Measurements from ENCODE around the gene CYB5B. TPM values are rescaled to one million over a fixed set of nuclear protein-coding genes. Genes with fewer than 3 reads are reported as not detected.
A peak's percentile ranks its signal among the peaks of the same experiment; 100 is the strongest.

CYB5B gene
- total RNA-seq, 1 donor from 2014 or later, result 46.3 TPM

DNA sequence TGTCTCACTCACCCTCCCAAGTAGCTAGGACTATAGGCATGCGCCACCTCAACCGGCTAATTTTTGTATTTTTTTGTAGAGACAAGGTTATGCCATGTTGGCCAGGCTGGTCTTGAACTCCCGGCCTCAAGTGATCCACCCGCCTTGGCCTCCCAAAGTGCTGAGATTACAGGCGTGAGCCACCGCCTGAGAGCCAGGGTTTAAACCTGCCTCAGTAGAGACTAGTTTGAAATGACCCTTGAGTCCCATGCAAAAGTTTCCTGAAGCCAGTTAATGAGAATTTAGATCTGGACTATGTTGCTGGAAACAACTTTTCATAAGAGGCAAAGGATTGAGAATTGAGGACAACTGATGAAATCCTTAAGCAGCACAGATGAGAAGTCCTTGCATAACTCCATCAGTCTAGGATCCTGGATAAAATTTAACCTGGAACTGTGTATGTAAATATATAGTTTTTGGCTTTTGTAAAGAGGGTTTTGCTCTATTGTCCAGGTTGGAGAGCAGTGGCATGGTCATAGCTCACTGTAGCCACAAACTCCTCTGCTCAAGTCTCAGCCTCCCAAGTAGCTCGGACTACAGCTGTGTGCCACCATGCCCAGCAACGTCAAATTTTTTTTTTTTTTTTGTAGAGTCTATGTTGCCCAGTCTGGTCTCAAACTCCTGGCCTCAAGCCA lies 43.2 kb downstream of the CYB5B start:
- no peaks in the 10 kb centered on the region for H3K27me3 ChIP-seq (ENCODE audit: control insufficient read depth, insufficient read depth, low read length)
- H3K36me3 ChIP-seq (ENCODE audit: control insufficient read depth, insufficient read depth, low read length), result no peaks in the 10 kb centered on the region
- DNase-seq (ENCODE audit: low read depth), result no peak
- no peak overlapping the region for H3K4me3 ChIP-seq (ENCODE audit: low read depth, low read length)
- TF ChIP-seq, protein P1, sequence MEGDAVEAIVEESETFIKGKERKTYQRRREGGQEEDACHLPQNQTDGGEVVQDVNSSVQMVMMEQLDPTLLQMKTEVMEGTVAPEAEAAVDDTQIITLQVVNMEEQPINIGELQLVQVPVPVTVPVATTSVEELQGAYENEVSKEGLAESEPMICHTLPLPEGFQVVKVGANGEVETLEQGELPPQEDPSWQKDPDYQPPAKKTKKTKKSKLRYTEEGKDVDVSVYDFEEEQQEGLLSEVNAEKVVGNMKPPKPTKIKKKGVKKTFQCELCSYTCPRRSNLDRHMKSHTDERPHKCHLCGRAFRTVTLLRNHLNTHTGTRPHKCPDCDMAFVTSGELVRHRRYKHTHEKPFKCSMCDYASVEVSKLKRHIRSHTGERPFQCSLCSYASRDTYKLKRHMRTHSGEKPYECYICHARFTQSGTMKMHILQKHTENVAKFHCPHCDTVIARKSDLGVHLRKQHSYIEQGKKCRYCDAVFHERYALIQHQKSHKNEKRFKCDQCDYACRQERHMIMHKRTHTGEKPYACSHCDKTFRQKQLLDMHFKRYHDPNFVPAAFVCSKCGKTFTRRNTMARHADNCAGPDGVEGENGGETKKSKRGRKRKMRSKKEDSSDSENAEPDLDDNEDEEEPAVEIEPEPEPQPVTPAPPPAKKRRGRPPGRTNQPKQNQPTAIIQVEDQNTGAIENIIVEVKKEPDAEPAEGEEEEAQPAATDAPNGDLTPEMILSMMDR (IDR thresholded peaks at IDR 0.05; ENCODE audit: insufficient read depth, low read length, poor library complexity, severe bottlenecking), result no peak

DNA sequence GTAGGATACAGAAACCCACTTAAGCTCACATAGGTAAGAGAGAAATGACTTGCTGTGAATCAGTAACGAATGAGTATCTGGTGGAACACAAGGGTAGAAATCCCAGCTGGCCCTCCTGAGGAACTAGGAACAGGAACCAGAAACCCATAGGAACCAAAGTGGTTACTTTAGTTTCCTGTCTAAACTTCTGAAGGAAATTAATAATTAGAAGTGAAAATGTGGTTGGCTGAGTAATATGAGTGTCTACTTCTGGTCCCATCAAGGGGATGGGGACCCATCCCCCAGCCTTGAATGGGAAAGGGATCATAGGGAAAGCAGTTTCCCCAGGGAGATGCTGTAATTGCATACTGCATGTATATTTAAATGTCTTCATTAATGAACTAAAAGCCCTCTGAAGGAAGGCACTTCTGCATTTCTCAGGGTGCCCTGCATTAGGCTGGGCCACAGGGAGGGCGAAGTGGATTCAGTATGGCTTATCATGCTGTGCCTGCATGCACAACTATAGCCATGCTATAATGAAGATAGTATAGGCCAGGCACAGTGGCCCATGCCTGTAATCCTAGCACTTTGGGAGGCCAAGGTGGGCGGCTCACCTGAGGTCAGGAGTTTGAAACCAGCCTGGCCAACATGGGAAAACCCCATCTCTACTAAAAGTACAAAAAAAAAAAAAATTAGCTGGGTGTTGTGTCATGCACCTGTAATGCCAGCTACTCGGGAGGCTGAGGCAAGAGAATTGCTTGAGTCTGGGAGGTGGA lies 45.6 kb downstream of the CYB5B start:
- Histone ChIP-seq H3K27me3 (ENCODE audit: control insufficient read depth, insufficient read depth, low read length) (no peaks in the 10 kb centered on the region), H3K36me3 (ENCODE audit: control insufficient read depth, insufficient read depth, low read length) (no peaks in the 10 kb centered on the region), H3K4me3 (ENCODE audit: low read depth, low read length) (no peak overlapping the region)

DNA sequence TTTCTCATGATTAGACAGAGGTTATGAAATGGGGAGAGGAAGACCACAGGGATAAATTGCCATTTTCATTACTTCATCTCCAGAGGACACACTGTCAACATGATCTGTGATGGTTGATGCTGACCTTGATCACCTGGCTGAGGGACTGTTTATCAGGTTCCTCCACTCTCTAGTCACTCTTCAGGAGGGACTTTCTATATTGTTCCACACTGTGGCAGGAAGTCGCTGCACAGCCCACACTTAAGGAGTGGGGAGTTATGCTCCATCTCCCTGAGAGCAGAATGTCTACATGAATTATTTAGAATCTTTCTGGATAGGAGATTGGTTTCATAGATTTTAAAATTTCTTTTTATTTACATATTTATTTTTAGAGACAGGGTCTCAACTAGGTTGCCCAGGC lies 46.7 kb downstream of the CYB5B start:
- no peak overlapping the region for H3K4me3 ChIP-seq (ENCODE audit: low read depth, low read length)
- TF ChIP-seq, protein P1 (IDR thresholded peaks at IDR 0.05; ENCODE audit: insufficient read depth, low read length, poor library complexity, severe bottlenecking), result no peak
- DNase-seq (ENCODE audit: low read depth), result no peak
- H3K27me3 ChIP-seq (ENCODE audit: control insufficient read depth, insufficient read depth, low read length), result no peaks in the 10 kb centered on the region
- H3K36me3 ChIP-seq (ENCODE audit: control insufficient read depth, insufficient read depth, low read length), result no peaks in the 10 kb centered on the region

More for the DNA sequence above, 45.6 kb downstream of the CYB5B start:
- TF ChIP-seq, protein P1 (IDR thresholded peaks at IDR 0.05; ENCODE audit: insufficient read depth, low read length, poor library complexity, severe bottlenecking), result no peak
- DNase-seq (ENCODE audit: low read depth), result no peak

DNA sequence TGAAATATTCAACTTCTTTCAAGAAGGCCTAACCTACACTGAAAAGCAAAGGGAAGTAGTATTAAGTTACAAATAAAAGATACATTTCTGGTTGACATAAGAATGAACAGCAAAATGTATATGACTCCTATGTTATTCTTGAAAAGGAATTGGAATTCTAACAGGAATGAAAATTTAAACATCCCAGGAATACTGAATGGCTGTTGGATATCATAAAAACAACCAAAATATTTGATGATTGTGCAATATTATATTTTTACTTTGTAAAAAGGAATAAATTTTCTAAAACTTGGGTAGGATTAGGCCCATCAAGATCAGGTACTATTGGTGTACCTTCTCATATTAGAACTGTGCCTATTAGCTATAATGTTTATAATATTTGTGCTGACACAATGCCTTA lies 50.0 kb downstream of the CYB5B start:
- Histone ChIP-seq H3K4me3 (ENCODE audit: low read depth, low read length) (no peak overlapping the region), H3K36me3 (ENCODE audit: control insufficient read depth, insufficient read depth, low read length) (no peaks in the 10 kb centered on the region), H3K27me3 (ENCODE audit: control insufficient read depth, insufficient read depth, low read length) (no peaks in the 10 kb centered on the region)
- TF ChIP-seq, protein P1 (IDR thresholded peaks at IDR 0.05; ENCODE audit: insufficient read depth, low read length, poor library complexity, severe bottlenecking), result no peak
- no peak for DNase-seq (ENCODE audit: low read depth)

DNA sequence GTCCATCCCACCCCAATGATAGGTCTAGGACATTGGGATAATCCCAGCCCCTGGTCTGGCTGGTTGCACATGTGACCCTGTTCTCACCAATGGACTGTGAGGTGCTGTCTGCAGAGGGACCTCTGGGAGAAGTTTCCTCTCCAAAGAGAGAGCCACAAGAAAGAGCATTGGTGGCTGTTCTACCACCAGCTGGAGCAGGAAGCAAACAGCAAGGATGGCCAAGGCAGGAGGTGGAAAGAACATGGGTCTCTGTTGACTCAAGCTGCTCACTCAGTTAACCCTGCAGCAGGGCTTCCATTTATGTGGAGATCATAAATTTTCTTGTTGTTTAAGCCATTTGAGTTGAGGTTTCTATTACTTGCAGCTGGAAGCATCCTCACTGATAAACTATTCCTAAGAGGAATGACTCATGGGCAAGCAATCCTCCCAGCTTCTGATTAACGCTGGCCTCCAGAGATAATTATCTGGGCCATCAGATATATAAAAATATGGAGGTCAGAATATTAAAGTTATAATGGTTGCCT lies 52.6 kb downstream of the CYB5B start:
- TF ChIP-seq, protein P1 (IDR thresholded peaks at IDR 0.05; ENCODE audit: insufficient read depth, low read length, poor library complexity, severe bottlenecking), result no peak
- DNase-seq (ENCODE audit: low read depth), result peak; percentile 87
- H3K36me3 ChIP-seq (ENCODE audit: control insufficient read depth, insufficient read depth, low read length), result no peaks in the 10 kb centered on the region
- no peak overlapping the region for H3K4me3 ChIP-seq (ENCODE audit: low read depth, low read length)
- no peaks in the 10 kb centered on the region for H3K27me3 ChIP-seq (ENCODE audit: control insufficient read depth, insufficient read depth, low read length)

All from kidney epithelial cell (primary cell).